Activated naive CD8-positive, alpha-beta T cell treated with anti-CD3 and anti-CD28 coated beads for 36 hours (primary cell): Measurements from ENCODE around the gene NF2. TPM values are rescaled to one million over a fixed set of nuclear protein-coding genes. Genes with fewer than 3 reads are reported as not detected.
"Not testable (repeated sequence)": the region's sequence is repeated elsewhere in the genome, so short reads cannot be mapped to it uniquely, and the experiment has no call there.

ENCODE experiments used
- DNase-seq: peaks from one replicate; pipeline ENCODE4 v3.0.0; 2021
- H3K27ac Mint-ChIP-seq: one replicate; pipeline ENCODE4 v1.8.0; 2022; ENCODE audit warnings: mild to moderate bottlenecking, moderate library complexity, mixed read lengths
- H3K27me3 Mint-ChIP-seq: one replicate; pipeline ENCODE4 v1.8.0; 2022; ENCODE audit warnings: mild to moderate bottlenecking, mixed read lengths
- H3K36me3 Mint-ChIP-seq: one replicate; pipeline ENCODE4 v1.8.0; 2021; ENCODE audit warnings: mild to moderate bottlenecking, mixed read lengths
- H3K4me1 Mint-ChIP-seq: one replicate; pipeline ENCODE4 v1.8.0; 2021; ENCODE audit warnings: mixed read lengths
- H3K4me3 Mint-ChIP-seq: one replicate; pipeline ENCODE4 v1.8.0; 2022; ENCODE audit warnings: mild to moderate bottlenecking, moderate library complexity, mixed read lengths
- H3K9me3 Mint-ChIP-seq: one replicate; pipeline ENCODE4 v1.8.0; 2022; ENCODE audit warnings: mixed read lengths
- total RNA-seq, 2 experiments: library from RNA; stranded (reverse); gene quantifications; one replicate each; pipeline ENCODE4 v1.2.3, GENCODE V29; 2021

NF2 gene
- total RNA-seq = 10 to 100 TPM; 45.8 to 49.4 TPM

- Mint-ChIP-seq H3K27me3 (no peaks in the 10 kb centered on the region), H3K4me1 (peaks cover 15% of the 10 kb centered on the region)
Observed at GRCh38 chr22:29603358-29604075, at the start of gene NF2. NF2 (plus strand) TSS chr22:29603633; CDS start chr22:29603999, 366 bp downstream.

GRCh38 chr22:29555065-29555644 lies 48.3 kb upstream of the NF2 start:
- DNase-seq = no peak
- Mint-ChIP-seq H3K27me3 (no peaks in the 10 kb centered on the region), H3K4me3 (no peak overlapping the region), H3K9me3 (no peaks in the 10 kb centered on the region), H3K27ac (no peak overlapping the region), H3K4me1 (peaks cover 8% of the 10 kb centered on the region), H3K36me3 (peaks cover 21% of the 10 kb centered on the region)

More at GRCh38 chr22:29603358-29604075, at the start of gene NF2:
- peak within 1 kb of the TSS; percentile 96 for H3K27ac Mint-ChIP-seq
- H3K36me3 Mint-ChIP-seq = peaks cover 7% of the 10 kb centered on the region
- DNase-seq = peak; percentile 99
- no peaks in the 10 kb centered on the region for H3K9me3 Mint-ChIP-seq
- peak within 1 kb of the TSS; percentile 94 for H3K4me3 Mint-ChIP-seq

DNA sequence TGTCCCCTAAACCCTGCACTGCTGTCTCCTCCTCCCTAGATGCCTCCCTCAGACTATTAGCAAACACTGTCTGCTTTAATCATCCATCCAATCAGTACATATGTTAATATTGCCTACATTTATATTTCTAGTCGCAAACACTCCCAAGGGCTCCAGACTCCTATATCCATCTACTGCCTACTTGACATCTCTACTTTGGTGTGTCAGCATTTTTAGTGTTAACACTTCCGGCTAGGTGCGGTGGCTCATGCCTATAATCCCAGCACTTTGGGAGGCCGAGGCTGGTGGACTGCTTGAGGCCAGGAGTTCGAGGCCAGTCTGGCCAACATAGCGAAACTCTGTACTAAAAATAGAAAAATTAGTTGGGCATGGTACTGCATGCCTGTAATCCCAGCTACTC lies 44.4 kb upstream of the NF2 start:
- Mint-ChIP-seq H3K4me1 (peaks cover 2% of the 10 kb centered on the region), H3K9me3 (no peaks in the 10 kb centered on the region), H3K4me3 (no peak overlapping the region), H3K36me3 (peaks cover 11% of the 10 kb centered on the region), H3K27me3 (no peaks in the 10 kb centered on the region), H3K27ac (no peak overlapping the region)
- DNase-seq = no peak

DNA sequence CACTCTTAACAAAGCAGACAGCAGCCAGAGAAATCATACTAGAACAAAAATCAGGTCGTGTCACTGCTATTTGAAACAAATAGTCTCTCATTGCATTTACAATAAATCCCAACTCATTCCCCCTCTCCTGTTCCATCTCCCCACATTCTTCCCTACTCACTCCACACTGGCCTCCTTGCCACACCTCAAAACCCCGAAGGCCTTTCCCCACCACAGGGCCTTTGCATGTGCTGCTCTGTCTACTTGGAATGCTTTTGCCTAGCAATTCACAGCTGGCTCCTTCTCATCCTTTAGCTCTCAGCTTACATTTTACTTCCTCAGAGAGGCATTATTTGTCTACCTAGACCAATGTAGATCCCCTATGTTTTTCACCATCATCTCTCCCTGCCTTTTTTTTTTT lies 43.6 kb upstream of the NF2 start:
- H3K27me3 Mint-ChIP-seq = no peaks in the 10 kb centered on the region
- no peaks in the 10 kb centered on the region for H3K4me1 Mint-ChIP-seq
- no peak for DNase-seq
- H3K9me3 Mint-ChIP-seq = no peaks in the 10 kb centered on the region
- no peak overlapping the region for H3K4me3 Mint-ChIP-seq
- H3K27ac Mint-ChIP-seq = no peak overlapping the region
- peaks cover 11% of the 10 kb centered on the region for H3K36me3 Mint-ChIP-seq

- H3K27me3 Mint-ChIP-seq = no peaks in the 10 kb centered on the region
- H3K36me3 Mint-ChIP-seq = peaks cover 9% of the 10 kb centered on the region
- no peak for DNase-seq
- no peaks in the 10 kb centered on the region for H3K9me3 Mint-ChIP-seq
- no peak overlapping the region for H3K4me3 Mint-ChIP-seq
- H3K4me1 Mint-ChIP-seq = no peaks in the 10 kb centered on the region
- no peak overlapping the region for H3K27ac Mint-ChIP-seq
Observed at GRCh38 chr22:29563652-29564460, 39.6 kb upstream of the NF2 start.

- H3K36me3 Mint-ChIP-seq, H3K27me3 Mint-ChIP-seq, DNase-seq: not testable (repeated sequence)
Observed at GRCh38 chr22:29566513-29566912, 36.9 kb upstream of the NF2 start.

DNA sequence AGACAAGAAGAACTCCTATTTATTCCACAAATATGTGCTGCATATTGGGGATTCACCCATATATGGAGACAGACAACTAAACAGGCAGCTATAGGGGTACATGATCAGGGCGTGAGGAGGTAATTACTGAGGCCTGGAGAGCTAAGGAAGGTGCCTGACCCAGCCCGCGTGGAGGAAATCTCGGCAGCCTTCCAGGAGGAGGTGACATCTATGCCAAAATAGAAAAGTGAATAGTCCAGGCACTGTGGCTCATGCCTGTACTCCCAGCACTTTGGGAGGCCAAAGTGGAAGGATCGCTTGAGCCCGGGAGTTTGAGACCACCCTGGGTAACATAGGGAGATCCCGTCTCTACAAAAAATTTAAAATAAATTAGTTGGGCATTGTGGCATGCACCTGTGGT lies 36.1 kb upstream of the NF2 start:
- Mint-ChIP-seq H3K4me1 (no peaks in the 10 kb centered on the region), H3K4me3 (no peak overlapping the region), H3K36me3 (peaks cover 4% of the 10 kb centered on the region), H3K9me3 (no peaks in the 10 kb centered on the region), H3K27me3 (no peaks in the 10 kb centered on the region), H3K27ac (no peak overlapping the region)
- no peak for DNase-seq

More at GRCh38 chr22:29566513-29566912, 36.9 kb upstream of the NF2 start:
- not testable (repeated sequence) for H3K4me1 Mint-ChIP-seq, H3K9me3 Mint-ChIP-seq, H3K27ac Mint-ChIP-seq, H3K4me3 Mint-ChIP-seq

GRCh38 chr22:29569011-29569678 lies 34.3 kb upstream of the NF2 start:
- H3K27me3 Mint-ChIP-seq = no peaks in the 10 kb centered on the region
- H3K36me3 Mint-ChIP-seq = peaks cover 4% of the 10 kb centered on the region
- H3K4me3 Mint-ChIP-seq = no peak overlapping the region
- DNase-seq = no peak
- no peak overlapping the region for H3K27ac Mint-ChIP-seq
- no peaks in the 10 kb centered on the region for H3K4me1 Mint-ChIP-seq
- H3K9me3 Mint-ChIP-seq = no peaks in the 10 kb centered on the region

- Mint-ChIP-seq H3K27ac (no peak overlapping the region), H3K36me3 (peaks cover 4% of the 10 kb centered on the region), H3K9me3 (no peaks in the 10 kb centered on the region), H3K4me3 (no peak overlapping the region), H3K27me3 (no peaks in the 10 kb centered on the region), H3K4me1 (no peaks in the 10 kb centered on the region)
- DNase-seq = no peak
Observed at GRCh38 chr22:29570456-29570855, 33.0 kb upstream of the NF2 start.

DNA sequence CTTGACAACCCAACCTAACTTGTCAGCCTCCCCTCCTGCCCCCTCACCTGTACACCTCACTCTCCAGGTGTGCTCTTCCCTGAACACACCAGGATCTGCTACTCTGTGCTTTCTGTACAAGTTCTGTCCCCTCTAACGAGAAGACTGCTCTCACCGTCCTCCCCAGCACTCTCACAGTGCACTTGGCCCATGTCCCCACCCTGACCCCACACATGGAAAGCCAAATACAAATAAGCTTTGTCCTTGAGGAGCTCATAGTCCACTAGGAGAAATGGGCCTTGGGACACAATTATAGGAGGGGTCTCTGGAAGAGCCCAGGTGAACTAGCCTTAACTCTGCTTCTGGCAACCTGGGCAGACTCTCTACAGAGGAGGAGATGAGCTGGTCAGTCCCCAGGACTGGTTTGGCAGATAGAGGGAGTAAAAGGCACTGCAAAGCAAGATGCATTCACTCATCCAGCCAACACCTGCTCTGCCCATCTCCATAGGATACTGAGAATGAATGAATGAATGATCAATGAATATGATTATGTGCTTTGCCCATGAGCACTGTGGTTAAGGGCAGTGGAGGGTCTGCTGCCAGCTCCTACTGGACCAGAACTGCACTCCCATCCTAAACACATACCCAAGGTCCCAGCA lies 32.4 kb upstream of the NF2 start:
- DNase-seq = no peak
- Mint-ChIP-seq H3K9me3 (no peaks in the 10 kb centered on the region), H3K4me1 (no peaks in the 10 kb centered on the region), H3K36me3 (peaks cover 4% of the 10 kb centered on the region), H3K4me3 (no peak overlapping the region), H3K27me3 (no peaks in the 10 kb centered on the region), H3K27ac (no peak overlapping the region)

DNA sequence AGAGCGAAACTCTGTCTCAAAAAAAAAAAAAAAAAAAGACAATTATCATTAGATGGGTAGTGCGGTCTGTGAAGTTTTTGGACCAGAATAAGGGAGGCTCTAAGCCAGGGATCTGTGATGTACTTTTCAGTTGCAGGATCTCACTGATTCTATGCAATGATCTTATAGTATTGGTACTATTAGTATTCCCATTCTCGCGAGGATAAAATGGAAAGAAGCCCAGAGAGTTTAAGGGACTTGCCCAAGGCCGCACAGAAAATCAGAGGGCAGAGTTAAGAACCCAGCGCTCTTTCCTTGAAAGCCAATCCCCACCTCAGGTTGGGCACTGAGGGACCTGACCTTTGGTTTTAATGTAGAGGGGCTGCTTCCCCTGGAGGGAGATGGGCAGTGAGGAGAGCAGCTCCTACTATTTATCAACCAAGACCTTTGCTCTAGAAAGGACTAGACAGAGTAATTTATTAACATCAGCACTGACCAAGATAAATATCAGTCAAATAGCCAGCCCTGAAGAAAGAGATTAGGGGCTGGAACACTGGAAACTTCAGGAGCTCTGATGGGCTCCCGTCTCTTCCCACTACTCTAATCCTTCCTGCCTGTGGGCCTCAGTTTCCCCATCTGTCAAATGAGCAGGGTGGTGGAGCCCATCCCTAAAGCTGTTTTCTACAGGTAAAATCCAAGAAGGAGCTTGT lies 28.5 kb upstream of the NF2 start:
- no peaks in the 10 kb centered on the region for H3K27me3 Mint-ChIP-seq
- no peak for DNase-seq
- peaks cover 2% of the 10 kb centered on the region for H3K4me1 Mint-ChIP-seq
- no peak overlapping the region for H3K27ac Mint-ChIP-seq
- no peaks in the 10 kb centered on the region for H3K9me3 Mint-ChIP-seq
- H3K4me3 Mint-ChIP-seq = no peak overlapping the region
- peaks cover 6% of the 10 kb centered on the region for H3K36me3 Mint-ChIP-seq

DNA sequence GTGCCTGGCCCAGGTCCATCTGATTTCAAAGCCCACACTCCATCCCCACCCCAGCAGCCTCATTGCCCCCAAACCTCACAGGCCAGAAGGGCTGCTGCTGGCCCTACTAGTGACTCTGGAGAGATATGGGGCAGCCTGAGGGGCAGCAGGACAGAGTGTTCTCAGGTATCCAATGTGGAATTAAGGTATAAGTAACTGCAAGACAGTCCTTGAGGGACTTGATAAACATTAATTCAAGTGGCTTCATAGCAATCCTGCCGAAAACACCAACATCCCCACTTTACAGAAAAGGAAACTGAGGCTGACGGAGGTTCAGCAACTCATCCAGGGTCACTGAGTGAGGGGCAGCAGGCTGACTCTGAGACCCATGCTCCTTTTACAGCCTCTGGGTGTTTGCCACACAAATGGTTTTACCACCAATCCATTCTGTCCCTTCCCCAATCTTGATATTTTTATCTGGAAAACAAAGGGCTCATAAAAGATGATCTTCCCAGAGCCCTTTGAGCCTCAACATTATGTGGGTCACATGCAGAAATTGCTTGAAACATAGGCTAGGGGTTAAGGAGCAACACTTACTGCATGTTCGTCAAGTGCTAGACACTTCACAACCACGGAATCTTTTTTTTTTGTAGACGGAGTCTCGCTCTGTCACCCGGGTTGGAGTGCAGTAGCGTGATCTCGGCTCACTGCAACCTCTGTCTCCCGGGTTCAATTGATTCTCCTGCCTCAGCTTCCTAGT lies 24.8 kb upstream of the NF2 start:
- H3K4me3 Mint-ChIP-seq = no peak overlapping the region
- H3K4me1 Mint-ChIP-seq = peaks cover 14% of the 10 kb centered on the region
- H3K27ac Mint-ChIP-seq = no peak overlapping the region

DNA sequence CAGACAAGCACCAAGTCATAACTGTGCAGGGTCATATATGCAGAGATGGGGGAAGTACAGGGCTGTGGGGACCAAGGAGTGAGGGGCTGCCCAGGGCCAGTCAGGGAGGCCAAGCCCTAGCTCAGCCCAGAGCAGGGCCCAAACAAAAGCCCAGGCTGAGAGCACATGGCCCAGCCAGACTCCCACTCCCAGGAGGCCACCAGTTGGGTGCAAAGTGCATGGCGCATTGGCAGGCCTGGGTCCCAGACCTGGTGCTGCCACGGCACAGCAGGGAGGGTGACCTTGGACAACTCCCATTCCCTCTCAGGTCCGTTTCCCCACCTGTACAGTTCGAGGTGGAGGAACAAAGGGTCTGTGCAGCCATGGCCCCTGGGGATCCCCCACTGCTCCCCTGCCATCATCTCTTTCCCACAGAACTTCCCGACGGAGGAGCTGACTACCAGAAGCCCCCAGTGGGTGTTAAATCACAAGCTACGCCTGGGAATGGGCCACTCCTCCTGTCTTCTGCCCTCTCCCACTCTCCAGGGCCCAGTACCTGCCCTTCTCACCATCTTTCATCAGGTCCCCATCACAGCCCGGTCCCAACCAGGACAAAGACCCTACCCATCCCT lies 23.1 kb upstream of the NF2 start:
- Mint-ChIP-seq H3K9me3 (peaks cover 6% of the 10 kb centered on the region), H3K4me1 (peaks cover 14% of the 10 kb centered on the region), H3K27ac (peak overlapping the region; percentile 93), H3K4me3 (peak overlapping the region; percentile 94), H3K36me3 (peaks cover 7% of the 10 kb centered on the region), H3K27me3 (no peaks in the 10 kb centered on the region)
- peak; percentile 12 for DNase-seq

More for the DNA sequence above, 24.8 kb upstream of the NF2 start:
- peaks cover 6% of the 10 kb centered on the region for H3K9me3 Mint-ChIP-seq
- peaks cover 7% of the 10 kb centered on the region for H3K36me3 Mint-ChIP-seq
- no peaks in the 10 kb centered on the region for H3K27me3 Mint-ChIP-seq
- no peak for DNase-seq
